IMR-90 (cell line): ENCODE data around the gene NT5DC3. TPM values are rescaled to one million over a fixed set of nuclear protein-coding genes. Genes with fewer than 3 reads are reported as not detected.

ENCODE experiments used
- ATAC-seq: fragments of 200-7000 bp; cut with Tn5 transposase; 2 replicates; pipeline ENCODE4 v1.9.1; 2020; ENCODE audit warnings: low read depth, mild to moderate bottlenecking, moderate library complexity
- BruUV-seq: library from RNA; stranded (reverse); fragments of 400-500 nt; replicated peaks from 2 replicates; lab custom pipeline; 2021; lab: Mats Ljungman, UMichigan
- CTCF ChIA-PET: fragments of 300-600 bp; formaldehyde crosslinking; extraction: SDS; loops from one replicate; lab custom pipeline; 2021; ENCODE audit warnings: antibody characterized with exemption; lab: Yijun Ruan, JAX
- POLR2A ChIA-PET: fragments of 300-600 bp; sonication (Branson Sonifier 250); formaldehyde crosslinking; loops from one replicate; lab custom pipeline; 2022; ENCODE audit warnings: antibody characterized with exemption; ENCODE audit not compliant: unreplicated experiment; lab: Charles Lee
- DNase-seq: peaks from one replicate; pipeline ENCODE4 v3.0.0; 2013
- H2AFZ ChIP-seq: replicated peaks from 2 replicates; pipeline ENCODE3; 2013; ENCODE audit warnings: low read length, mild to moderate bottlenecking; ENCODE audit not compliant: poor library complexity
- H2AK5ac ChIP-seq: 2 replicates; pipeline ENCODE4 v1.6.1; 2013; ENCODE audit warnings: low read depth, low read length, inconsistent platforms
- H2AK9ac ChIP-seq: replicated peaks from 2 replicates; pipeline ENCODE3; 2013; ENCODE audit warnings: mild to moderate bottlenecking, low read depth, low read length, moderate library complexity; ENCODE audit not compliant: poor library complexity
- H2BK120ac ChIP-seq: 2 replicates; pipeline ENCODE4 v1.6.1; 2013; ENCODE audit warnings: low read depth, low read length, inconsistent platforms
- H2BK15ac ChIP-seq: 3 replicates; pipeline ENCODE4 v1.6.1; 2013; ENCODE audit warnings: low read depth, low read length, inconsistent platforms
- H2BK20ac ChIP-seq: 2 replicates; pipeline ENCODE4 v1.6.1; 2013; ENCODE audit warnings: low read depth, mild to moderate bottlenecking, inconsistent platforms, low read length, moderate library complexity
- H2BK5ac ChIP-seq: 2 replicates; pipeline ENCODE4 v1.6.1; 2013; ENCODE audit warnings: mild to moderate bottlenecking, low read depth, low read length, inconsistent platforms; ENCODE audit not compliant: poor library complexity, severe bottlenecking
- H3K14ac ChIP-seq: replicated peaks from 2 replicates; pipeline ENCODE4 v1.6.1; 2013; ENCODE audit warnings: low read depth, low read length, inconsistent platforms
- H3K18ac ChIP-seq: 2 replicates; pipeline ENCODE4 v1.6.1; 2013; ENCODE audit warnings: low read depth, low read length, control low read depth
- H3K23ac ChIP-seq: 2 replicates; pipeline ENCODE4 v1.6.1; 2013; ENCODE audit warnings: low read depth, low read length, inconsistent platforms
- H3K27ac ChIP-seq: 2 replicates; pipeline ENCODE4 v1.5.1; 2013; ENCODE audit warnings: mild to moderate bottlenecking, control low read depth, low read length; ENCODE audit not compliant: insufficient read depth
- H3K27me3 ChIP-seq: 2 replicates; pipeline ENCODE4 v1.6.1; 2013; ENCODE audit warnings: low read length; ENCODE audit not compliant: control insufficient read depth, insufficient read depth
- H3K36me3 ChIP-seq: 2 replicates; pipeline ENCODE4 v1.6.1; 2013; ENCODE audit warnings: low read length, mixed read lengths; ENCODE audit not compliant: control insufficient read depth, insufficient read depth
- H3K4ac ChIP-seq: 2 replicates; pipeline ENCODE4 v1.6.1; 2013; ENCODE audit warnings: low read depth, low read length, inconsistent platforms
- H3K4me1 ChIP-seq: 2 replicates; pipeline ENCODE4 v1.6.1; 2013; ENCODE audit warnings: low read length, mixed read lengths; ENCODE audit not compliant: control insufficient read depth, insufficient read depth
- H3K4me2 ChIP-seq: 2 replicates; pipeline ENCODE4 v1.6.1; 2013; ENCODE audit warnings: low read depth, mild to moderate bottlenecking, control low read depth, low read length, moderate library complexity
- H3K4me3 ChIP-seq: 2 replicates; pipeline ENCODE4 v1.5.1; 2013; ENCODE audit warnings: low read depth, mild to moderate bottlenecking, control low read depth, low read length, moderate library complexity; ENCODE audit not compliant: insufficient read depth
- H3K56ac ChIP-seq: 2 replicates; pipeline ENCODE4 v1.6.1; 2013; ENCODE audit warnings: low read length, inconsistent platforms; ENCODE audit not compliant: insufficient read depth; ENCODE audit errors: extremely low read depth
- H3K79me1 ChIP-seq, 2 experiments: 2 replicates each; pipeline ENCODE4 v1.6.1; 2013; ENCODE audit warnings: low read length in 2 of 2, inconsistent platforms in 1 of 2, low read depth in 1 of 2
- H3K9ac ChIP-seq: 2 replicates; pipeline ENCODE4 v1.6.1; 2013; ENCODE audit warnings: low read depth, low read length, control low read depth
- H3K9me1 ChIP-seq: 2 replicates; pipeline ENCODE4 v1.6.1; 2013; ENCODE audit warnings: low read length, inconsistent platforms; ENCODE audit not compliant: insufficient read depth
- H3K9me3 ChIP-seq: 2 replicates; pipeline ENCODE4 v1.6.1; 2013; ENCODE audit warnings: low read length; ENCODE audit not compliant: control insufficient read depth, insufficient read depth
- H4K20me1 ChIP-seq: 2 replicates; pipeline ENCODE4 v1.6.1; 2013; ENCODE audit warnings: low read length, inconsistent platforms; ENCODE audit not compliant: insufficient read depth
- H4K5ac ChIP-seq: 2 replicates; pipeline ENCODE4 v1.6.1; 2013; ENCODE audit warnings: mild to moderate bottlenecking, low read depth, low read length, control low read depth
- H4K8ac ChIP-seq, 2 experiments: 2 replicates each; pipeline ENCODE4 v1.6.1; 2013; ENCODE audit warnings: low read depth in 2 of 2, low read length in 2 of 2, control low read depth in 1 of 2, inconsistent platforms in 1 of 2
- H4K91ac ChIP-seq: 2 replicates; pipeline ENCODE4 v1.6.1; 2013; ENCODE audit warnings: low read depth, low read length, inconsistent platforms; ENCODE audit not compliant: insufficient read depth
- BHLHE40 ChIP-seq: fragments of 150-350 bp; IDR thresholded peaks from 2 replicates; pipeline ENCODE4 v1.6.1; 2016; ENCODE audit warnings: mild to moderate bottlenecking, low read depth, low read length
- CEBPB ChIP-seq: IDR thresholded peaks from 2 replicates; pipeline ENCODE4 v1.6.1; 2012; ENCODE audit warnings: low read depth, low read length, improper control_type of control experiment
- FOS ChIP-seq: fragments of 150-350 bp; IDR thresholded peaks from 2 replicates; pipeline ENCODE4 v1.6.1; 2016; ENCODE audit warnings: low read depth, low read length
- MAZ ChIP-seq: IDR thresholded peaks from 2 replicates; pipeline ENCODE4 v1.6.1; 2012; ENCODE audit warnings: low read depth, mild to moderate bottlenecking, low read length, improper control_type of control experiment, moderate library complexity, borderline replicate concordance
- RFX5 ChIP-seq: IDR thresholded peaks from 2 replicates; pipeline ENCODE4 v1.8.0; 2012; ENCODE audit warnings: low read depth, mild to moderate bottlenecking, low read length, moderate library complexity
- SMC3 ChIP-seq: fragments of 150-350 bp; IDR thresholded peaks from 2 replicates; pipeline ENCODE4 v1.6.1; 2016; ENCODE audit warnings: low read depth, mild to moderate bottlenecking, antibody characterized with exemption, low read length, moderate library complexity
- WGBS, 2 experiments: methylation state at CpG; one replicate each; pipeline versions ENCODE4 v1.1.5 to v1.1.7; 2013; ENCODE audit warnings: missing lambda C conversion rate in 2 of 2; ENCODE audit not compliant: insufficient read length in 1 of 2; ENCODE audit errors: extremely low coverage in 2 of 2; 5-methylcytosine and 5-hydroxymethylcytosine counted together
- dilution Hi-C: fragments of 300-500 bp; cut with HindIII; formaldehyde crosslinking; loops from one replicate; pipeline ENCODE4 v1.14.3; 2018; ENCODE audit warnings: low sequenced_read_pairs; ENCODE audit not compliant: unreplicated experiment
- in situ Hi-C: fragments of 300-500 bp; cut with MboI; formaldehyde crosslinking; loops from 3 replicates; pipeline ENCODE4 v1.14.3; 2019; ENCODE audit warnings: low sequenced_read_pairs, inconsistent platforms, mixed read lengths
- intact Hi-C: fragments of 100-400 bp; cut with micrococcal nuclease; formaldehyde crosslinking; loops from 2 replicates; pipeline ENCODE4 v1.10.0; 2022
- polyA plus RNA-seq, 3 experiments: library from polyadenylated mRNA; depleted of rRNA; stranded (reverse); fragments of >200 nt; gene quantifications; 2 replicates each; pipeline ENCODE4 v1.2.3, GENCODE V29; 2012; ENCODE audit warnings: low replicate concordance in 1 of 3
- total RNA-seq: library from RNA; depleted of rRNA; stranded (reverse); fragments of >200 nt; gene quantifications from 2 replicates; pipeline ENCODE4 v1.2.3, GENCODE V29; 2012
- TF ChIP-seq, protein P1 (sequence below): conservative IDR thresholded peaks from 2 replicates; pipeline ENCODE4 v1.5.1; 2012; ENCODE audit warnings: mild to moderate bottlenecking, low read depth, low read length, improper control_type of control experiment
- TF ChIP-seq, protein P2 (sequence below): fragments of 150-350 bp; IDR thresholded peaks from 2 replicates; pipeline ENCODE4 v1.6.1; 2017; ENCODE audit warnings: mild to moderate bottlenecking, antibody characterized with exemption, low read length, low read depth

NT5DC3 gene
- total and polyA plus RNA-seq, 2 of the 4 experiments (the other 2 are of a cell fraction) = 7.3 to 17.6 TPM

DNA sequence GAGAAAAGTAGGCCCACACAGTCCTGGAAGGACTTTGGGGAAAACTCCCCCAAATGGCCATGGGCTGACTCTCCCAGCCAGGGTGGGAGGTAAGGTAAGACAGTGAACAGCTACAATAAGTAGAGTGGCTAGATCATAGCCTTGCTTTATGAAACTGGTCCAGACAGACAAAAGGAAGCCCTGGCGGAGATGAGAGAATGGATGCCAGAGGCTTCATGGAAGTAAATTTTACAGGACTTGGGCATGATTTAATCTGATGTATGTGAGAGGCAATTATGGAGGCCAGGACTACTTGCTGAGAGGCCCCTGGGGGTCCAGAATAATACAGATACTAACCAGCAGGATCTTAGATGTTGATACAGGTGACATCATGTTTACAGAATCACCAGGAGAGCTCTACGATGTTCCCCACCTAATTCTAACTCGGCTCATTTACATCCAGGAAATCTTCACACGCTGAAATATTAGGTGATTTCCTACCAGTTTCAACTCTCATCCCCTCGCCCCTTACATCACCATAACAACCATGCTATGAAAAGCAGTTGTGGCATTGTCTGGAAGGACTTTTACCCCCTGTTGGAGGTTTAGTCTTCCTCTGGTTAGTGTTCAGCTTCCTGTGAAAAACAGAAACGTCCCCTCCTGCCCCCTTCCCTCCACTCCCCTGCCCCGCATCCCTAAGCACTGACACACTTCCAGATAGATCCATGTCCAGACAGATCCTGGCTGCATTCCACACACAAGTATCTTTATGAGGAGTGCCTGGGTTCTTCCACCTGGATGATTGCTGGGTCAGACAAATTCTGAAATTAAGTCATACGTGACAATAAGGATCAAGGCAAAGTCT is 39.5 kb upstream of the NT5DC3 start:
- BruUV-seq = no TSS peak
- H3K4me2 ChIP-seq = no peak overlapping the region
- no peak overlapping the region for H2BK15ac ChIP-seq
- H3K56ac ChIP-seq = no peak overlapping the region
- no peak overlapping the region for H4K5ac ChIP-seq
- no peak overlapping the region for H4K91ac ChIP-seq
- no peak overlapping the region for H2AFZ ChIP-seq
- no peak overlapping the region for H2BK120ac ChIP-seq
- H4K8ac ChIP-seq = no peak overlapping the region
- H3K36me3 ChIP-seq = no peaks in the 10 kb centered on the region
- intact Hi-C loops (loop anchor here (10.0 kb wide), 1 partner anchor 504 kb away; no protein-coding TSS in a partner anchor), in situ Hi-C loops (loop anchor here (10.0 kb wide), 1 partner anchor 224 kb away; no protein-coding TSS in a partner anchor), dilution Hi-C loops (no loop called here)
- H3K18ac ChIP-seq = no peak overlapping the region
- no peak overlapping the region for H3K23ac ChIP-seq
- no peak overlapping the region for H3K4ac ChIP-seq
- H3K9me1 ChIP-seq = no peaks in the 10 kb centered on the region
- no peak for TF ChIP-seq FOS
- TF ChIP-seq, protein P1, sequence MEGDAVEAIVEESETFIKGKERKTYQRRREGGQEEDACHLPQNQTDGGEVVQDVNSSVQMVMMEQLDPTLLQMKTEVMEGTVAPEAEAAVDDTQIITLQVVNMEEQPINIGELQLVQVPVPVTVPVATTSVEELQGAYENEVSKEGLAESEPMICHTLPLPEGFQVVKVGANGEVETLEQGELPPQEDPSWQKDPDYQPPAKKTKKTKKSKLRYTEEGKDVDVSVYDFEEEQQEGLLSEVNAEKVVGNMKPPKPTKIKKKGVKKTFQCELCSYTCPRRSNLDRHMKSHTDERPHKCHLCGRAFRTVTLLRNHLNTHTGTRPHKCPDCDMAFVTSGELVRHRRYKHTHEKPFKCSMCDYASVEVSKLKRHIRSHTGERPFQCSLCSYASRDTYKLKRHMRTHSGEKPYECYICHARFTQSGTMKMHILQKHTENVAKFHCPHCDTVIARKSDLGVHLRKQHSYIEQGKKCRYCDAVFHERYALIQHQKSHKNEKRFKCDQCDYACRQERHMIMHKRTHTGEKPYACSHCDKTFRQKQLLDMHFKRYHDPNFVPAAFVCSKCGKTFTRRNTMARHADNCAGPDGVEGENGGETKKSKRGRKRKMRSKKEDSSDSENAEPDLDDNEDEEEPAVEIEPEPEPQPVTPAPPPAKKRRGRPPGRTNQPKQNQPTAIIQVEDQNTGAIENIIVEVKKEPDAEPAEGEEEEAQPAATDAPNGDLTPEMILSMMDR = no peak
- no peak for TF ChIP-seq MAZ
- TF ChIP-seq RFX5 = no peak
- no peak for TF ChIP-seq BHLHE40
- TF ChIP-seq, protein P2, sequence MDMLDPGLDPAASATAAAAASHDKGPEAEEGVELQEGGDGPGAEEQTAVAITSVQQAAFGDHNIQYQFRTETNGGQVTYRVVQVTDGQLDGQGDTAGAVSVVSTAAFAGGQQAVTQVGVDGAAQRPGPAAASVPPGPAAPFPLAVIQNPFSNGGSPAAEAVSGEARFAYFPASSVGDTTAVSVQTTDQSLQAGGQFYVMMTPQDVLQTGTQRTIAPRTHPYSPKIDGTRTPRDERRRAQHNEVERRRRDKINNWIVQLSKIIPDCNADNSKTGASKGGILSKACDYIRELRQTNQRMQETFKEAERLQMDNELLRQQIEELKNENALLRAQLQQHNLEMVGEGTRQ = no peak
- no peak for TF ChIP-seq SMC3
- no peak for TF ChIP-seq CEBPB
- H3K79me1 ChIP-seq = no peaks in the 10 kb centered on the region
- H3K9me3 ChIP-seq = no peaks in the 10 kb centered on the region
- ChIA-PET CTCF (interaction anchor here (0.8 kb wide), 1 partner anchor 10 kb away, joined by 3 read pairs; no protein-coding TSS in a partner anchor), POLR2A (no interaction called here)
- ATAC-seq = no peak
- H2AK5ac ChIP-seq = no peak overlapping the region
- H2BK20ac ChIP-seq = no peak overlapping the region
- DNase-seq = no peak
- H3K27ac ChIP-seq = no peak overlapping the region
- no peak overlapping the region for H3K14ac ChIP-seq
- 71% methylated on average over 1 of the region's 8 CpGs; no CpG with 5 or more reads in 1 of the 2 experiments for WGBS, 2 experiments
- no peaks in the 10 kb centered on the region; the same call in 1 of the 2 replicates for H3K27me3 ChIP-seq
- H4K20me1 ChIP-seq = no peaks in the 10 kb centered on the region
- H3K4me3 ChIP-seq = no peak overlapping the region
- H2AK9ac ChIP-seq = no peak overlapping the region
- no peak overlapping the region for H2BK5ac ChIP-seq
- H3K9ac ChIP-seq = no peak overlapping the region
- no peaks in the 10 kb centered on the region for H3K4me1 ChIP-seq
